CD4-positive, alpha-beta T cell treated with Interleukin-4 for 1 hour (primary cell): ENCODE results near the gene EEFSEC.

Experiments
- DNase-seq, 2 donors: peaks; one replicate each; pipeline ENCODE4 v3.0.0-alpha.2; 2020 to 2022

Gene EEFSEC

DNA sequence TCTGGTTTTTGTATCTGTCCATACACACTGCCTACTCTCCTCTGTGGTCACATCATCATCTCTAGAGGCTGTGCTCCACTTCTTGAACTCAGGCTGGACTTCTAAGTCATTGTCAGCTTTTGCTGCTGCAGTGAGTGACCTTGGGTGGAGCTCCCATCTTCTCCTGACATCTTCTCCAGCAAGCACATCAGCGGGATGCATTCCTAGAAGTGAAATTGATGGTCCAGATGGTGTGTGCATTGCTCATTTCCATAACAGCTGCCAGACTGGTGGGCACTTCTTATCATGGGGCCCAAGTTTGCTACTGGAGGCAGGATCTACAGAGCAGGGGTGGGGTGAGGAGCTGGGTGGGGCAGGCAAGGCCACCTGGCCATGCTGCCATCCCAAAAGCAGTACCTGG lies 203.5 kb downstream of the EEFSEC start:
- DNase-seq: no peak

DNA sequence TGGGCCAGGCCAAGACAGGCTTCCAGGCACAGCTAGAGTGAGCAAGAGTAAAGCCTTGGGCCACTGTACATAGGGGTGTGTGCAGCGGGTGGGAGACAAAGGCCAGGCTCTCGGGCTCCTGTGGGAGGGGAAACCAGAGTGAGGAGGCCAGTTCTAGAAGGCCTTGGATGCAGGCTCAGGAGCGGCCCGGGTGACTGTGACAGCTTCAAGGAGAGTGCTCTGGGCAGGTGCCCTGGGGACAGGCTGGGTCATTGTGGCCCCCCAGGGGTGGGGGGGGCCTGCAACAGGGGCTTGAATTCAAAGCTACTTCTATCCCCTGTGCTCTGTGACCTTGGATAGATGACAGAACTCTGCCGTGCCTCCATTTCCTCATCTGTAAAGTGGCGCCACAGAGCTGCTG lies 204.3 kb downstream of the EEFSEC start:
- DNase-seq: no peak

DNA sequence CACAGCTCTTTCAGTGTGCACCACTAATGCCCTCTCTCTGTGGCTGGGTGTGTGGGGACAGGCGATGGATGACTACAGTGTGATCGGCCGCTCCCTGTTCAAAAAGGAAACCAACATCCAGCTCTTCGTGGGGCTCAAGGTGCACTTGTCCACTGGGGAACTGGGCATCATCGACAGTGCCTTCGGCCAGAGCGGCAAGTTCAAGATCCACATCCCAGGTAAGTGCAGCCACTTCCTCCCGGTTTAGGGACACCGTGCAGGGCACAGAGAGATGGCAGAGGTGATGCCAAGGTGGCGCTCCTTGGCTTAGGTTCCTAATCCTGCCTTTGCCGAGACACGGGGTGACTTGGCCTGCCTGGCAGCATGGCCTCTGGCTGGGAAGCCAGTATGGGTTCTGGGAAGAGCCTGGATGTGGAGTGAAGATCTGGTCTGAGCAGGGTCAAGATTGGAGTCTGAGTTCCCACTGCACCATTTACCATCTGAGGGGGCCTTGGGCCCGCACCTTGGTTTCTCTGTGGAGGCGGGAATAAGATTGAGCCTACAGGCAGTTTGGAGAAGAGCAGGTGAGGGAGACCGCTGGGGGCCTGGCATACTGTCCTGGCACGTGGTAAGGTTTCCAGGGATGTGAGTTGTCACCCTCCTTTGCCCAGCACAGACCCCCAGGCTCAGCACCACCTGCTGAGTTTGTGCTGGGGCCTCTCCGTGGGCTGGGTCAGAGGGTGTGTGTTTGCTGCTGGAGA lies 205.0 kb downstream of the EEFSEC start:
- DNase-seq: no peak

DNA sequence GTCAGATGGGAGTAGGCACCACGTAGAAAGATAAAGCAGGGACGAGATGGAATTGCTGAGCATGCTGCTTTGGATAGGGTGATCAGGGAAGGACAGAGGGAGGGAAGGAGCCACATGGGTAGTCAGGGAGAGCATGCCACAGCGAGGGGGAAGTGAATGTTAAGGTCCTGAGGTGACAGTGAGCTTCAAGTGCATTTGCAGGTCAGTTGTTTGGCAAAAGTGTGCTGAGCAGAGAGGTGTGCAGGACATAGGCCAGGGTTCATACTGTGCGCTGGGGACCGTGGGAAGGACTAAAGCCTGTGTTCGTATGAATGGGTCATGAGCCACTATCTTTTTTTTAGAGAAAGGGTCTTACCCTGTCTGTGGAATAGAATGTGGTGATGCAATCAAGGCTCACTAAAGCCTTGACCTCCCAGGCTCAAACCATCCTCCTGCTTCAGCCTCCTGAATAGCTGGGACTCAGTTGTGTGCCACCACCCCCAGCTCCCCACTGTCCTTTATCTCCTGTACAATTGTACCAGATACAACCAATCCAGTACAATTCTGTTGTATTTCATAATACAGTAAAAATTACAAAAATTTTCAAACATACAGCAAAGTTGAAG lies 205.9 kb downstream of the EEFSEC start:
- DNase-seq: no peak

DNA sequence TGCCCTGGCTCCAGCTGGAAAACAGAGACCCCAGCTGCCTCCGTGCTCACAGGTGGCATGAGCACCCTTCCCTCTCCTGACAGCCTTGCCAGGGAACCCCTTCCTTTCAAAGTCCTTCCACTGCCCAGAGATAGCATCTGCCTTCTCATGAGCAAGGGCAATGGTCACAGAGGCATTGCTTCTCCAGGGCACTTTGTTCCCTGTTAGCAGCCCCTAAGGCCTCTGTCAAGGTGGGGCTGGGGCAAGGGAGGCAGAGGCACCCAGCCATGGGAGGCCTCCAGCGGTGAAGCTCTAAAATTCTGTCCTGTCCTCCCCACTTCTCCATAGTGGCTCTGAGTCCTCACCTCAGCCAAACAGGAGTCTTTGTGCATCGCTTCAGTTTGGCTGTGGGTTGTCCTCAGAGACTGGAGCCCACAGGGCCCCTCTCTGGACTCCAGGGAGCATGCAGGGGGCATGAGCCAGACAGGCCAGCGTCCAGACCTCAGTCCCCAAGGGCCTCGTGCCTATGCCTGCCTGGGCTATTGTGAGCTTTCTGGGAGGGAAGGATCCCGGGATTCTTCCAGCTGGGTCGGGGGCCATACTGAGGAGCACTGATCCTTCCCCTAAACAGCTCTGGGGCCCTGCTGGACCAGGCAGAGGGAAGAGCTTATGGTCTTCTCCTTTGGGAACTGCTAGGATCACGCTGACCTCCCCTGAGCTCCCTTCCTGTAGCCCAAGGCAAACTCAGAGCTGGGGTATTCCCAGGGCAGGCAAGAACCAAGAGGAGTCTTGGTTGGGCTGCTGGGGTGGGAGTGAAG lies 206.8 kb downstream of the EEFSEC start:
- no peak for DNase-seq

DNA sequence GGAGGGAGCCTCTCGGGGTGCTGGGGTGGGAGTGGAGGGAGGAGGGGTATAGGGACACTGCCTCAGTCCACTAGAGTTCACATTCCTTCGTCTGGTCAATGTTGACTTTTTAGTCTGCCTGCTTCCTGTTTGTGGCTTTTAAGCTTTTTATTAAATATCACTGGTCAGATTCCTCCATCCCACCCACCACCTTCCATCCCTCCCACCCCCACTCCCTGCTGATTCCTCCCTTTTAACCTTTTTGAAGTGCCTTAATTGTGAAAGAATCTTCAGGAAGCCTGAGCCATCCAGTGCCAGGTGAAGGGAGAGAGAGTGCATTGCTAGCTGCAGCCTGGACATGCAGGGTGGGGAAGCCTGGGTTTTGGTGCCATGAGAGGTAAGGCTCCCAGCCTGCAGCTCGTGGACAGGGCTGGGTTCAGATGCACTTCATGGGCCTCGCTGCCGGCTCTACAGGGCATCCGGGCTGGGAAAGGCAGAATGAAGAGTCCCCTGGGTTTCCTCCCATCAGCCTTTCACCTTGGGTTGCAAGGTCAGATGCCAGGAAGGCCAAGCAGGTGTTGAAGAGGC lies 207.5 kb downstream of the EEFSEC start:
- DNase-seq: no peak

DNA sequence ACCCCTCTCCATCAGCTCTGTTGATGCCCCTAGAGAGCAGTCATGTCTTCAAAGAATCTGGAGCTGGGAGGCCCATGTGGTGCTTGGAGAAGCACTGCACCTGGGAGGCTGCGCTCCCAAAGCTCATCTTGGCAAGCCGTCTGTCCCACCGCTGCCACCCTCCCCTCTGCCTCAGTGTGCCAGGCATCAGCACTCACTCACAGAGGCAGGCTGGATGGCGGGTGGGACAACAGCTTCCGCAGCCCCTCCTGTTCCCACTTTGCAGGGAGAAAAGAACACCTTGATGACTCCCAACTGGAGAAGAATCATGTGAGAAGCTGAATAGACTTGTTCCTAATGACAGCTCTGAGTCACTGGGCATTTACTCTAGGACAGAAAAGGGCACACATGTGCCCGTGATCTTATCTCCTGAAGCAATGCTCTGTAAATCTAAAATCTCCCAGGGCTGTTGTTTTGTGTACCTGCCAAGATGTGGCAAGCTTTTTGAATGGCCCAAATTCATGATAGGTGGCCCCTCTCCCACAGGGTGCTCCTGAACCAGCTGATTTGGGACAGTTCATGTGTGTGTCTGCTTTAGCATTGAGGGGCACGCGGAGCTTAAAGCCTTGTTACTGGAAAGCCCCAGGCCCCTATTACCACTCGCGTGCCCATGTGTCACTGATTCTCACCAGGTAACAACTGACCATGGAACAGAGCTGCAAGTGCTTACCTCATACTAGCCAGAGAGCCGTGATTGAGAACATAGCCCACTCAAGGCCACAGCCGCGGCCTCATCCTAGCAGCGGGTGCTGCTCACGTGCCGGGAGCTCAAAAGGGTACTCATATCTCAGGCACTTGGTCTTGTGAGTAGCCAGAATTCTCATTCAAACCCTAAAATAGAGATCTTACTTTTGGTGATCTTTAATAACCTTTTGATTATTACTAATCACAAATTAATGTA lies 209.0 kb downstream of the EEFSEC start:
- DNase-seq: no peak

DNA sequence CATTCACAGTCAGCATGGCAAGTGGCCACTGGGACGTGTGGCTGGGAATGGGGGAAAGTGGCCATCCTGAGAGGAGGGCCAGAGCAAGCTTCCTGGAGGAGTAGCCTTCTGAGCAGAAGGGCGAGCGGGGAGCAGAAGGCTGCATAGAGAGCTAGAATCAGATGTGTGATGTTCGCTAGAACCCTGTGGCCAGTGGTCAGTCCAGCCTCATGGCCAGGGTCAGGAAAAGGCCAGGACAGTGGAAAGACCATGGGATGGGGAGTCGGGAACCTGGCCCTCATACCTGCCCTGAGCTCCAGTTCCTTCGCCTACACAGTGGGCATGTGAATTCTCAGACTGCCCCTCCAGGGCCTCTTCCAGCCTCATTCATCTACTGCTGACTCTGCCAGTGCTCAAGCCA lies 211.0 kb downstream of the EEFSEC start:
- no peak for DNase-seq

DNA sequence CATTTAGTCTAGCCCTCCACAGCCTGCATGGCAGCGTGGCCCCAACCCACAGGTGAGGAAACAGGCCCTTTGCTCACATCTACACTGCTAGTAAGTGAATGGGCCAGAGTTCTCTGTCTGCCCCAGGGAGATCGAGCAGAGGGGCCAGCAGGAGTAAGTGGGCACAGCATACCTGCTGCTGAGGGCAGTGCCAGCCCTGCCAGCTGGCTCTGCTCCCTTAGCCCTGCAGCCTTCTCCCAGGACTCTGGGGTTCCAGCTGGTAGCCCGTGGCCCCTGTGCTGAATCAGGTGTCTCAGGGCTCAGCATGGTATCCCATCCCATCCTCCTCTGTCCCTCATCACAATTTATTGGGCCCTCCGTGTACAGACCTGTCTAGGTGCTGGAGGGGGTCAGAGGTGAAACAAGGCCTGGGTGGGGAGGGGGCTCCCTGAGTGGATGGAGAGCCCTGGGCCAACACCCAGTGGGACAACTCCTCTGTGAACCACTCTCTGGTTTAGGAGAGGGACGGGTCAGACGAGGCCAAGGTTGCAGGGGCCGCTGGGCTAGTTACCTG lies 211.6 kb downstream of the EEFSEC start:
- DNase-seq: no peak

DNA sequence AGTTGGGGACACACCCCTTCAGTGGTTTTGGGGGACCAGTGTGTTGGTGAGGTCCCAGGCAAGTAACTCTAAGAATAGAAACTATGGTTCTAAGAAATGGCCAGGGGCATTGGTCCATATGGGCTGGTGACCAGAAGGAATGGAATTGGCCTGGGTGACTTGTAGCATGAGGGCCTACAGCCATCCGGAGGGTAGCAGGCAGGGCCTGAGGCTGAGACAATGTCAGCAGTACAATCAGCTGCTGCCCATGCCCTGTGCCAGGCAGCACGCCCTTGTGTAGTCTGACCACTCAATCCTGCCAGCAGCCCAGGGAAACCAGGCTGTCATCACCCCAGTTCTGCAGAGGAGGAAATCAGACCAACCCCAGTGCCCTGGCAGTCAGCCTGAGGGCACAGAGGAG lies 212.9 kb downstream of the EEFSEC start:
- no peak for DNase-seq

DNA sequence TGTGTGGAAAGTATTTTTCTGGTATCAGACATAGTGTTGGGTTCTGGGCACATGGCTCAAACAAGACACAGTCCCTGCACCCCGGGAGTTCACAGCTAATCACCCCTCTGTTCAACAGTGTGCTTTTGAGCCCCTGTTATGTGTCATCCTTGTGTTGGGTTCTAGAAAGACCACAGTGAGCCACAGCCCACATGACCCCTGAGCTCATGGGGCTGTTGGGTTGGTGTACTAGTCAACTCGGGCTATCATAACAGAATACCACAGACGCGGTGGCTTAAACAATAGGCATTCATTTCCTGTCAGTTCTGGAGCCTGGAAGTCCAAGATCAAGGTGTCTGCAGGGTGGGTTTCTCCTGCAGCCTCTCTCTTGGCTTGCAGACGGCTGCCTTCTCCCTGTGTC lies 213.4 kb downstream of the EEFSEC start:
- no peak for DNase-seq

DNA sequence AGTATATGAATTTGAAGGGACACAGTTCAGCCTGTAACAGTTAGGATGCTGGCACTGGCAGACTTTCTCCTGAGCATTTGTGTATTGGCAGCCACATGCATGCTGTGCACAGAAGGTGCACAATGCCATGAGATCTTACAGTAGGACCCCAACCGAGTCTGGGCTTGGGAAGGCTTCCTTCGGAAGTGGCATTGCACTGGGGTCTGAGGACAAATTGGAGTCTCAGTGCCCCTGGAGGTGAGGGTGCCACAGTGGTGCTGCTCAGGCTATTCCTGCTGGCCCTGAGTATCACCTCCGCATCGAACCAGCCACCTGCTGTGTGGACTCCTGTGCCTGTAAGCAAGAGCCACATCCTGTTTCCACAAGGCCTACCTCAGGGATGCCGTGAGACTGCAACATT lies 213.9 kb downstream of the EEFSEC start:
- no peak for DNase-seq

DNA sequence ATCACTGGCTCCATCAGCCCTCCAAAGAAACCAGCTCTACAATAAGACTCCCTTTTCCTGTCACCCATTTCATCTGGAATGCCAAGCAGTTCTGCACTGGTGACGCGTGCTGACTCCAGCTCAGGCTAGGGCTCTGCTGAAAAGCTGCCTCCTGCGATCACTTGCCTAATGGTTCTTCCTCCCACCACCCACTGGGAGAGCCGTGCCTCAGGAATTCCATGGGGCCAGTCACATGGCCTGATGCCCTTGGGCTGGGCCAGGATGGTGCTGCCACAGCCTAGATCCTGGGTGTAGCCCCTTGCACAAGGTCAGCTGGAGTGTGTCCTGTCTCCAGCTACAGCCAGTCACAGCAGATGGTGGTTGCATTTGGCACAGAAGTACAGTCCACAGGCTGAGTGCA lies 214.5 kb downstream of the EEFSEC start:
- DNase-seq: no peak

DNA sequence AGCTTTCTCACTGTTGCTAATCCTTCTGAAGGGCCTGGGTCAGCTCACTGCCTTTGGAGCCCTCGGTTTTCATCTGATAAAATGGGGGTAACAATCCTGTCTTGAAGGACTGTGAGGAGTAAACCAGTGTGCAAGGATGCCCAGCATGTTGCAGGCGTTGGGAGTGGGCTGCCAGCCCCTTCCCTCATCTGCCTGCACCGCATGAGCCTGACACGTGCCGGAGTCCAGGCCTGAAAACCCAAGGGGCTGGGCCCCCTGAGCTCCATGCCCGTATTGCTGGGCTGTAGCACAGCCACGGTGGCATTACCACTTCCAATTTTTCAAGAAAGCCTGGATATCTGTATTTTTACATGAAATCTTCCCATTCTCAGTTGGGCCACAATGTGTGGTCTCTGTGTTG lies 215.3 kb downstream of the EEFSEC start:
- no peak for DNase-seq

DNA sequence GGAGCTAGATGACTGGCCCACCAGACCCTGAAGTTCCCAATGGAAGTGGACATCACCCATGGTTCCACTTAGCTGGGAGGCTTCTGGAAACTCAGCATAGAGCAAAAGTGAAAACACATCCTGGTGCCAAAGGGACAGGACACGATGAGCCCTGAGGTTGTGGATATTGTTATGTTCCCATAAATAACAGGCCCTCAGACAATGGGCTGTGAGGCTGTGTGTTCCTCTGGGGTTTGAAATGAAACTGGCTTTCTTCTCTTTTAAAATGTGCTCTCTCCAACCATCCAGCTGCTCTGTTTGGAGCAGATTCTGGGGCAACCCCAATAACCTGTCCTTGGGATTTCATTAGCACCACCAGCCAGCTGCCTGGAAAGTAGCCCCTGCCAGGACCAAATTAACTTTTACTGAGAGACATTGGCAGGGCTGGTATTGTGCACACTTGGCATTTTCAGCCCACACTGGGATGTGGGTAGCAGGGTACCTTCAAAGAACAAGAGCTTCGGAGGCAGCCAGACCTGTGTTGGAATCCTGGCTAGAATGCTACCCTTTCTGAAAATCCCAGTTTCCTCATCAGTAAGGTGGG lies 215.9 kb downstream of the EEFSEC start:
- no peak for DNase-seq

DNA sequence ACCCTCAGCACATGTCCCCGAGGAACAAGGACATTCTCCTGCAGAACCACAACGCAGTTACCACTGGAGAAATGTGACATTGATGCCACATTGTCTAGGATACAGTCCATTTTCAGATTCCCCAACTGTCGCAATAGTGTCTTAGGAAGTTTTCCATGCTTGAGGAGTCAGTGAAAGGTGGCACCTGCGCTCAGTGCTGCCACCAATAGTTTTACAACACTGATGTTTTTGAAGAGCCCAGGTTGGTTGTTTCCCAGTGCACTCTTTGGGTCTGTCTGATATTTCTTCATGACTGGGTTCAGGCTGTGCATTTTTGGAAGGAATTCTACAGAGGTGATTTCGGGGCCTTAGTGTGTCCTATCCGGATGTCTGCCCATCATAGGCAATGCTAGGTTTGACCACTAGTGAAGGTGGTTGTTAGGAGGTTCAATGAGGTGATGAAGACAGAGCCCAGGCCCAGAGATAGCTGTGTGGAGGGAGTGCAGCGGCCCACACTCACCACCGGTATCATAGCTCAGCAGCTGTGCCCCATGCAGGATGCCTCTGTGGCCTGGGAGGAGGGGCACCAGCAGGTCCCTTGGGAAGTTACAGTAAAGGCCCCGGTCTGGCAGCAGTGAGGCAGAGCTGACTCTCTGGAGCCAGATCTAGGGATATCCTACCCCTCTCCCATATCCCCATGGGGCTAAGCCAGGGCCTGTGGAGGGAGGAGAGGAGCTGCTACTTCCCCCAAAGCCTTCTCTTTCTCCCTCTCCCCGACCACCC lies 216.8 kb downstream of the EEFSEC start:
- no peak for DNase-seq

DNA sequence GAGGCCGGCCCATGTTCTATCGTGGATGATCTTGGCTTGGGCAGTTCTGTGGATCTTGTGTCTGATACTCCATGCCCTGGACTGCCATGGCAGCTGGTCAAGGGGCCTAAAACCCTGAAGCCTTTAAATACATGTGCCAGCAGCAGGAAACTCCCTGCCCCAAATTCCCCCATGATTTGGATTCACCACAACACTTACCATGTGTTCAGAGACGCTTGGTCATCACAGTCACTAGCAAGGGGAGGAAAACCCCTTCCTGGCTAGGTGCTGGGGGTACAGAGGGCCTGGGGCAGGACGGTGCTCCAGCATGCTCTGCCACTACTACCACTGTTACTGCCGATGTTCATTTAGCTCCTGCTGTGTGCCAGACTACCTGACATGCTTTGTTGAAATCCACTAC lies 219.0 kb downstream of the EEFSEC start:
- DNase-seq: no peak

DNA sequence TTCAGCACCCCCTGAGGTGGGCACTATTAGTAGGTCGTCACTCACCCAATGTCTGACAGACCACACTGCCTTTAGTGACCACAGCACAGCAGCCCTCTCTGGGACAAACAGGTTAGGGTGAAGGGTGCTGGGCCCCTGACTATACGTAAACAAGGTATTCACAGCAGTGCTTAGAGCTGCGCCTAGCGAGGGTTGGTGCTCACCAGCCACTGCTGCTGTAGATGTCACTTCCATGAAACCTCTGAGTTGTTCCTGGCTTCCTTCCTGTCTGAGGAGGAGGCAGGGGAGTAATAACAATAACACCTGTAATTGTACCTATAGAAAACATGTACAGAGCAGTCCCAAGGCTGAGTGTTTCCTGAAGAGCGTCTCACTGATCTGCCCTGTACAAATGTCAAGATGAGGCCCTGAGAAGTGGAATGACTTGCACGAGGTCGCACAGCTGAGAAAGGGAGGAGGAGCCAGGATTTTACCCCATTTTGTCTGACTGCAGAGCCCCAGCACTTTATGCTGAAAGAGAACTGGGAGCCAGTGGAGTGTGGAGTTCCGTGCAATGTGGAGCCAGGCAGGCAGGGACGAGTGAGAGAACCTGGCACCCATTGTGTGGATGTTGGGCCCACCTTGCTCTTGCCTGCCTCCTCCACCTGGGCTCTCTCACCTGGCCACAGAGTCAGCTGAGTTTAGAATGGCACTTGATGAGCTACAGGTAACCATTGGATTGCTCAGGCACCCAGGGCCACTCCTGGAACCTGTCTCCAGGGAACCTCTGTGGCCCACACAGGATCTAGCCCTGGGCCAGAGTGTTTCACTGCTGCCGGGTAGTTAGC lies 219.6 kb downstream of the EEFSEC start:
- no peak for DNase-seq

DNA sequence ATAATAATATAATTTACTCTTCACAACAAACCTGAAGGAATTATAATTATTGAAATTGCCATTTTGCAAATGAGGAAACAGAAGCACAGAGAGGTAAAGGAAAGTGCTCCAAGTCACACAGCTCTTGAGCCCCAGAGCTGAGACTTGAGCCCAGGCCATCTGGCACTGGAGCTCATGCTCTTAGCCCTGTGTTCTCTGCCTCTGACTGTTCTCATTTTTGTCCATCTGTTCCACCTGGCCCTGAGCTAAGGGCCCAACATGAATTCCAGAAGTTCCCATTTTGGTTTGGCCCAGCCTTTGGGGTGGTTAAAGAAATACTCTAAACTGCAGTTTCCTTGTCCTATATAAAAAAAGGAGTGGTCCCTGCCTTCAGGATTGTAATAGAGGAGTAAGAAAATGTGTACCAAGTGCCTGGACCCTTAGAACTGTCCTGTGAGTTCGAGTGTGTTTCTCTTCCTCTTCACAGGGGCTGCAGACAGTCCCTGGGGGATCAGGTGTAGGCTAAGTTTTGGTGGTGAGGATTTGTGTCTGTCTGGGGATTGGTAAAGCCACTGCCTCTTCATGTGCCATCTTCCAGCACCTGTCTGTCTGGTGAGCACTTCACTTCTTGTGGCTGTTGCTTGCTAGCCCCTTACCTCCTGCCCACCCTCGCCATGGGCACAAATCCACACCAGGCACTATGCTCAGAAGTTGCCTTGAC lies 221.6 kb downstream of the EEFSEC start:
- DNase-seq: no peak

DNA sequence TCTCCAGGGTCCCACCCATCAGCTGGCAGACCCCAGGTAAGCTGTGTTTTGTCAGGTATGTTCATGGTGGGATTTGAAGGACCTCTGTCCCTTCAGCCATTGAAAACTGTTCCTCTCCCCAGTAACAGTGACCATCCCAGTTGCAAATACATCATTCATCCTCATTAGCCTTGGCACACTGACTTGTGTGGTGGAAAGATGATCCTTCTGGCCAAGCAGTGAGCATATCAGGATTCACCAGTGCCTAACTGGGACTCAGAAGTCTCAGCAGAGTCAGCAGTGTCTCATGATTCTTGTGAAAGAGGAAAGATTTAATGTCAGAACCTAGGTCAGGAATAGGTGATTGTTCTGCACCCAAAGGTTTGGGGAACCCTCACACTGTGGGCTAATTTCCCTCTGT lies 223.2 kb downstream of the EEFSEC start:
- no peak for DNase-seq
